ENCODE data around the gene SYTL2. TPM values are rescaled to one million over a fixed set of nuclear protein-coding genes. Genes with fewer than 3 reads are reported as not detected.
A peak's percentile ranks its signal among the peaks of the same experiment; 100 is the strongest.

Gene SYTL2
- total and polyA plus RNA-seq, 5 donors, result 4.3 to 7.3 (median 5.7) TPM

- Histone ChIP-seq H3K27me3 (ENCODE audit: control insufficient read depth, insufficient read depth) (no peaks in the 10 kb centered on the region), H3K4me3 (ENCODE audit: low read length) (no peak overlapping the region), H3K4me1 (ENCODE audit: control insufficient read depth, insufficient read depth, low read length) (no peaks in the 10 kb centered on the region), H3K27ac (ENCODE audit: low read length) (no peak overlapping the region), H3K9me3 (ENCODE audit: control insufficient read depth, low read length) (no peaks in the 10 kb centered on the region)
- WGBS, result 94% methylated on average over 3 of the region's 3 CpGs
- ATAC-seq (no peak), DNase-seq (no peak)
- intact Hi-C loops (cut with DNase I), result no loop called here
Measured at GRCh38 chr11:85704967-85705366, 106.0 kb downstream of the SYTL2 start.

GRCh38 chr11:85699957-85700741 lies 110.8 kb downstream of the SYTL2 start:
- ATAC-seq, result no peak
- Histone ChIP-seq H3K9me3 (ENCODE audit: control insufficient read depth, low read length) (no peaks in the 10 kb centered on the region), H3K27ac (ENCODE audit: low read length) (no peak overlapping the region), H3K4me1 (ENCODE audit: control insufficient read depth, insufficient read depth, low read length) (no peaks in the 10 kb centered on the region), H3K4me3 (ENCODE audit: low read length) (no peak overlapping the region), H3K27me3 (ENCODE audit: control insufficient read depth, insufficient read depth) (no peaks in the 10 kb centered on the region)
- intact Hi-C loops (cut with DNase I), result loop anchor here in 2 of 4 donors (10.0 kb wide), 1 partner anchor 125 kb away; no protein-coding TSS in a partner anchor
- no peak for DNase-seq
- WGBS, result 85% methylated on average over 2 of the region's 2 CpGs

GRCh38 chr11:85698195-85698594 lies 112.7 kb downstream of the SYTL2 start:
- no peak overlapping the region for H3K27ac ChIP-seq (ENCODE audit: low read length)
- H3K9me3 ChIP-seq (ENCODE audit: control insufficient read depth, low read length), result no peaks in the 10 kb centered on the region
- intact Hi-C loops (cut with DNase I), result loop anchor here in 2 of 4 donors (10.0 kb wide), 1 partner anchor 127 kb away; no protein-coding TSS in a partner anchor
- H3K4me1 ChIP-seq (ENCODE audit: control insufficient read depth, insufficient read depth, low read length), result no peaks in the 10 kb centered on the region
- 64% methylated on average over 1 of the region's 1 CpG for WGBS
- no peak overlapping the region for H3K4me3 ChIP-seq (ENCODE audit: low read length)
- no peaks in the 10 kb centered on the region for H3K27me3 ChIP-seq (ENCODE audit: control insufficient read depth, insufficient read depth)
- DNase-seq, result no peak
- no peak for ATAC-seq

- H3K27ac ChIP-seq (ENCODE audit: low read length), result no peak overlapping the region
- WGBS, result 88% methylated on average over 2 of the region's 2 CpGs
- intact Hi-C loops (cut with DNase I), result loop anchor here in 2 of 4 donors (10.0 kb wide), 1 partner anchor 127 kb away; no protein-coding TSS in a partner anchor
- no peaks in the 10 kb centered on the region for H3K9me3 ChIP-seq (ENCODE audit: control insufficient read depth, low read length)
- ATAC-seq (no peak), DNase-seq (no peak)
- H3K4me1 ChIP-seq (ENCODE audit: control insufficient read depth, insufficient read depth, low read length), result no peaks in the 10 kb centered on the region
- H3K27me3 ChIP-seq (ENCODE audit: control insufficient read depth, insufficient read depth), result no peaks in the 10 kb centered on the region
- no peak overlapping the region for H3K4me3 ChIP-seq (ENCODE audit: low read length)
Measured at GRCh38 chr11:85697747-85698146, 113.2 kb downstream of the SYTL2 start.

- Histone ChIP-seq H3K4me1 (ENCODE audit: control insufficient read depth, insufficient read depth, low read length) (no peaks in the 10 kb centered on the region), H3K27ac (ENCODE audit: low read length) (no peak overlapping the region), H3K9me3 (ENCODE audit: control insufficient read depth, low read length) (no peaks in the 10 kb centered on the region), H3K4me3 (ENCODE audit: low read length) (no peak overlapping the region), H3K27me3 (ENCODE audit: control insufficient read depth, insufficient read depth) (no peaks in the 10 kb centered on the region)
- DNase-seq (no peak), ATAC-seq (no peak)
- intact Hi-C loops (cut with DNase I), result loop anchor here in 2 of 4 donors (10.0 kb wide), 1 partner anchor 129 kb away; no protein-coding TSS in a partner anchor
Measured at GRCh38 chr11:85695546-85695945, 115.4 kb downstream of the SYTL2 start.

GRCh38 chr11:85694385-85694980 lies 116.5 kb downstream of the SYTL2 start:
- H3K27ac ChIP-seq (ENCODE audit: low read length), result no peak overlapping the region
- no peaks in the 10 kb centered on the region for H3K27me3 ChIP-seq (ENCODE audit: control insufficient read depth, insufficient read depth)
- H3K4me1 ChIP-seq (ENCODE audit: control insufficient read depth, insufficient read depth, low read length), result no peaks in the 10 kb centered on the region
- ATAC-seq (no peak), DNase-seq (no peak)
- no peak overlapping the region for H3K4me3 ChIP-seq (ENCODE audit: low read length)
- 99% methylated on average over 1 of the region's 1 CpG for WGBS
- H3K9me3 ChIP-seq (ENCODE audit: control insufficient read depth, low read length), result no peaks in the 10 kb centered on the region
- intact Hi-C loops (cut with DNase I), result loop anchor here in 3 of 4 donors (5.0 to 10.0 kb wide), 2 partner anchors 130 to 133 kb away; no protein-coding TSS in a partner anchor

- 29% methylated on average over 13 of the region's 13 CpGs for WGBS
- H3K9me3 ChIP-seq (ENCODE audit: control insufficient read depth, low read length), result no peaks in the 10 kb centered on the region
- ATAC-seq, result peak; percentile 96 to 98
- H3K4me1 ChIP-seq (ENCODE audit: control insufficient read depth, insufficient read depth, low read length), result peaks cover 5% of the 10 kb centered on the region
- H3K27me3 ChIP-seq (ENCODE audit: control insufficient read depth, insufficient read depth), result no peaks in the 10 kb centered on the region
- H3K27ac ChIP-seq (ENCODE audit: low read length), result peak within 1 kb of the TSS; percentile 65
- intact Hi-C loops (cut with DNase I), result no loop called here
- DNase-seq, result peak; percentile 72 to 88 (median 87)
- peak within 1 kb of the TSS; percentile 53 for H3K4me3 ChIP-seq (ENCODE audit: low read length)
Measured at GRCh38 chr11:85685820-85686459, 125.0 kb downstream of the SYTL2 start, which contains the start of gene CCDC89. Gene CCDC89 (minus strand): TSS chr11:85686195. CDS start chr11:85686130, 65 bp downstream.

GRCh38 chr11:85685125-85685819 lies 125.7 kb downstream of the SYTL2 start:
- no peaks in the 10 kb centered on the region for H3K9me3 ChIP-seq (ENCODE audit: control insufficient read depth, low read length)
- H3K4me3 ChIP-seq (ENCODE audit: low read length), result peak overlapping the region; percentile 53
- WGBS, result 51% methylated on average over 15 of the region's 15 CpGs
- intact Hi-C loops (cut with DNase I), result no loop called here
- no peaks in the 10 kb centered on the region for H3K27me3 ChIP-seq (ENCODE audit: control insufficient read depth, insufficient read depth)
- DNase-seq (peak; percentile 24 to 65 (median 61)), ATAC-seq (peak in 1 of 2 donors; percentile 2)
- peak overlapping the region; percentile 65 for H3K27ac ChIP-seq (ENCODE audit: low read length)
- H3K4me1 ChIP-seq (ENCODE audit: control insufficient read depth, insufficient read depth, low read length), result peaks cover 5% of the 10 kb centered on the region

GRCh38 chr11:85682330-85683305 lies 128.3 kb downstream of the SYTL2 start:
- H3K4me3 ChIP-seq (ENCODE audit: low read length), result peak overlapping the region; percentile 78
- ATAC-seq (peak; percentile 74 to 75), DNase-seq (peak; percentile 81 to 94 (median 93))
- H3K4me1 ChIP-seq (ENCODE audit: control insufficient read depth, insufficient read depth, low read length), result peaks cover 5% of the 10 kb centered on the region
- no peaks in the 10 kb centered on the region for H3K9me3 ChIP-seq (ENCODE audit: control insufficient read depth, low read length)
- no peaks in the 10 kb centered on the region for H3K27me3 ChIP-seq (ENCODE audit: control insufficient read depth, insufficient read depth)
- WGBS, result 26% methylated on average over 43 of the region's 43 CpGs
- intact Hi-C loops (cut with DNase I), result no loop called here
- no peak overlapping the region for H3K27ac ChIP-seq (ENCODE audit: low read length)

GRCh38 chr11:85680897-85681296 lies 130.0 kb downstream of the SYTL2 start:
- Histone ChIP-seq H3K27ac (ENCODE audit: low read length) (no peak overlapping the region), H3K4me3 (ENCODE audit: low read length) (no peak overlapping the region), H3K4me1 (ENCODE audit: control insufficient read depth, insufficient read depth, low read length) (peaks cover 5% of the 10 kb centered on the region), H3K27me3 (ENCODE audit: control insufficient read depth, insufficient read depth) (no peaks in the 10 kb centered on the region), H3K9me3 (ENCODE audit: control insufficient read depth, low read length) (no peaks in the 10 kb centered on the region)
- no peak for DNase-seq
- no peak for ATAC-seq
- WGBS, result 65% methylated on average over 1 of the region's 1 CpG
- intact Hi-C loops (cut with DNase I), result no loop called here
